HepG2 (cell line): ENCODE measurements around the gene OR13J1. TPM values are rescaled to one million over a fixed set of nuclear protein-coding genes. Genes with fewer than 3 reads are reported as not detected.

Experiments used
- ATAC-seq: fragments of 200-7000 bp; cut with Tn5 transposase; 3 replicates; pipeline ENCODE4 v1.9.1; 2020; ENCODE audit warnings: mild to moderate bottlenecking, moderate library complexity
- BruUV-seq: library from RNA; stranded (reverse); fragments of 400-500 nt; replicated peaks from 2 replicates; lab custom pipeline; 2021; lab: Mats Ljungman, UMichigan
- CTCF ChIA-PET: fragments of 300-600 bp; formaldehyde crosslinking; extraction: SDS; loops from one replicate; lab custom pipeline; 2021; ENCODE audit warnings: low total read pairs, inconsistent platforms, low intra/inter-chr PET ratio; lab: Yijun Ruan, JAX
- POLR2A ChIA-PET: fragments of 350-600 bp; sonication (Branson Sonifier 250); formaldehyde crosslinking; loops from one replicate; lab custom pipeline; 2020; ENCODE audit warnings: antibody characterized with exemption, inconsistent platforms; lab: Yijun Ruan, JAX
- DNase-seq: peaks from one replicate; pipeline ENCODE4 v3.0.0-alpha.2; 2015; ENCODE audit warnings: low spot score
- FAIRE-seq: peaks from 3 replicates; lab custom pipeline; 2011; peaks lifted over from hg19 to GRCh38; lab: Jason Lieb, UNC
- H2AFZ ChIP-seq: one replicate; pipeline ENCODE4 v1.6.1; 2011; ENCODE audit warnings: low read length, inconsistent platforms
- H3K27ac ChIP-seq: fragments of 300-600 bp; 3 replicates; pipeline ENCODE4 v1.8.0; 2011; ENCODE audit warnings: mixed run types, mild to moderate bottlenecking, mixed read lengths, low read length, inconsistent platforms; ENCODE audit not compliant: insufficient read depth; ENCODE audit errors: extremely low read length
- H3K27me3 ChIP-seq, 2 experiments: fragments of 200-600 bp in 1 of 2; 2 replicates in 1 of 2; 3 replicates in 1 of 2; pipeline versions ENCODE4 v1.6.0 to v1.8.0; 2011; ENCODE audit warnings: low read length in 2 of 2, mild to moderate bottlenecking in 2 of 2, moderate library complexity in 2 of 2, inconsistent platforms in 1 of 2; ENCODE audit not compliant: insufficient read depth in 2 of 2, control insufficient read depth in 1 of 2
- H3K36me3 ChIP-seq, 2 experiments: fragments of 200-600 bp in 1 of 2; replicated peaks in 1 of 2; 2 replicates in 1 of 2; 3 replicates in 1 of 2; pipeline versions ENCODE4 v1.5.1 to v1.8.0; 2011; ENCODE audit warnings: low read length in 2 of 2, inconsistent platforms in 1 of 2; ENCODE audit not compliant: insufficient read depth in 2 of 2, control insufficient read depth in 1 of 2
- H3K4me1 ChIP-seq: 2 replicates; pipeline ENCODE4 v1.5.1; 2012; ENCODE audit warnings: low read length, inconsistent platforms; ENCODE audit not compliant: insufficient read depth
- H3K4me2 ChIP-seq: 2 replicates; pipeline ENCODE4 v1.6.0; 2011; ENCODE audit warnings: low read depth, low read length, inconsistent platforms
- H3K4me3 ChIP-seq, 3 experiments: fragments of 200-600 bp in 1 of 3; sonication (generic), shearing (Covaris generic) in 1 of 3; replicated peaks in 1 of 3; 2 replicates each; pipeline ENCODE4 v1.5.1; 2011 to 2016; ENCODE audit warnings: low read length in 3 of 3, inconsistent platforms in 2 of 3, low read depth in 2 of 3, mild to moderate bottlenecking in 2 of 3, control low read depth in 1 of 3, mixed read lengths in 1 of 3; ENCODE audit not compliant: insufficient read depth in 1 of 3
- H3K79me2 ChIP-seq: one replicate; pipeline ENCODE4 v1.6.1; 2011; ENCODE audit warnings: low read length, inconsistent platforms; ENCODE audit not compliant: insufficient read depth
- H3K9ac ChIP-seq: 2 replicates; pipeline ENCODE4 v1.6.0; 2011; ENCODE audit warnings: mild to moderate bottlenecking, low read depth, low read length, inconsistent platforms; ENCODE audit not compliant: insufficient read depth
- H3K9me3 ChIP-seq: 2 replicates; pipeline ENCODE4 v1.5.1; 2012; ENCODE audit warnings: mild to moderate bottlenecking, low read length
- H4K20me1 ChIP-seq: 2 replicates; pipeline ENCODE4 v1.6.0; 2011; ENCODE audit warnings: inconsistent platforms, mild to moderate bottlenecking, low read length, moderate library complexity; ENCODE audit not compliant: insufficient read depth
- CHD4 ChIP-seq: fragments of 200-600 bp; sonication (generic); IDR thresholded peaks from 2 replicates; pipeline ENCODE4 v1.7.0; 2017; ENCODE audit warnings: mild to moderate bottlenecking, low read length, borderline replicate concordance
- IRF2 ChIP-seq: IDR thresholded peaks from 2 replicates; pipeline ENCODE4 v1.6.1; 2018; ENCODE audit warnings: missing genetic modification reagents, missing compliant biosample characterization
- ZNF460 ChIP-seq: sonication (generic); formaldehyde crosslinking; IDR thresholded peaks from 2 replicates; pipeline ENCODE4 v1.5.1; 2020; ENCODE audit warnings: missing genetic modification reagents, mild to moderate bottlenecking, borderline replicate concordance
- ZSCAN9 ChIP-seq: IDR thresholded peaks from 2 replicates; pipeline ENCODE4 v1.6.1; 2016; ENCODE audit warnings: borderline replicate concordance
- WGBS: methylation state at CpG from one replicate; pipeline ENCODE4 v1.1.6; 2017; ENCODE audit warnings: low lambda C conversion rate; 5-methylcytosine and 5-hydroxymethylcytosine counted together
- in situ Hi-C: cut with HindIII; loops from 2 replicates; pipeline ENCODE4 v1.10.0; 2017; ENCODE audit warnings: low pct_unique_long_range_greater_than_20kb; ENCODE audit not compliant: extremely low pct_ligation_motif_present
- intact Hi-C: fragments of 100-400 bp; cut with micrococcal nuclease; formaldehyde crosslinking; loops from one replicate; pipeline ENCODE4 v1.10.0; 2022; ENCODE audit not compliant: unreplicated experiment
- polyA plus RNA-seq, 8 experiments: library from polyadenylated mRNA; depleted of rRNA in 3 of 8; stranded (reverse) in 7 of 8; unstranded in 1 of 8; fragments of >200 nt; fragmentation: Illumina TruSeq in 4 of 8; extraction: Trizol in 4 of 8; gene quantifications; 2 replicates each; pipeline versions ENCODE4 v1.2.1 to v1.2.3, GENCODE V29; 2011 to 2016; ENCODE audit warnings: low read depth in 4 of 8, missing spikeins in 1 of 8, mixed read lengths in 1 of 8; ENCODE audit not compliant: insufficient read depth in 1 of 8
- total RNA-seq, 5 experiments: library from RNA; depleted of rRNA; stranded (reverse); fragments of >200 nt; fragmentation: Illumina TruSeq; extraction: Trizol; gene quantifications; 2 replicates each; pipeline ENCODE4 v1.2.3, GENCODE V29; 2016; ENCODE audit warnings: low read depth in 1 of 5
- TF ChIP-seq, protein P1 (sequence below): sonication (generic); formaldehyde crosslinking; IDR thresholded peaks from 2 replicates; pipeline ENCODE4 v1.9.0; 2021; ENCODE audit warnings: mild to moderate bottlenecking, missing genetic modification reagents
- TF ChIP-seq, protein P2 (sequence below): sonication (generic); formaldehyde crosslinking; IDR thresholded peaks from 2 replicates; pipeline ENCODE4 v1.4.0; 2020; ENCODE audit warnings: mild to moderate bottlenecking, missing genetic modification reagents
- TF ChIP-seq, protein P3 (sequence below): sonication (generic); formaldehyde crosslinking; IDR thresholded peaks from 2 replicates; pipeline ENCODE4 v1.5.1; 2020; ENCODE audit warnings: mild to moderate bottlenecking, missing genetic modification reagents, moderate library complexity

OR13J1 gene
- total and polyA plus RNA-seq, 2 of the 13 experiments (the other 11 are each of a cell fraction or from before 2014, with no cell fraction given), result not detected

DNA sequence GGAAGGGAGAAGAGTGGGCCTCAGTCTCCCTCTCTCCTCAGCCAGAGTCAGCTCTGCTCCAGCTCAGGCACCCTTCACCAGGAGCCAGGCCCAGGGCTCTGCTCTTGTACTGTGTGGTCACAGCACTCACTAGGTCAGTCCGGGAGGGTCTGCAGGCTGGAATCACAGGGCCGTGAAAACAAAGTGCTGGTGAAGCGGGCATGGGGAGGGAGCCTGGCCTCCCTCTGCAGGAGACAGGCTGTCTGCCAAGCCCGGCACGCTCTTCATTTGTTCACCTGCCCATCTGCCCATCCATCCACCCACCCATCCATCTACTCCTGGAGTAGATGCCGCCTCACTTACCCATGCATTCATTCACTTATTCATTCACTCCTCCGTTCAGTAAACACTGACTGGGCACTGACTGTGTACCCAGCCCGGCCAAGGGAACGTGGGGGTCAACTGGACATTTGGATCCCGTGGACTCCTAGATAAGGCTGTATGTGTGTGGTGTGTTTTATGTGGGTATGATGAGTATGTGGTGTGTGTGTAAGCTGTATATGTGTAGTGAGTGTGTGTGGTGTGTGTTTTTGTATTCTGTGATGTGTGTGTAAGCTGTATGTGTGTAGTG, 42.7 kb upstream of the OR13J1 start:
- Histone ChIP-seq H3K4me1 (peaks cover 74% of the 10 kb centered on the region), H3K36me3 (no peaks in the 10 kb centered on the region), H3K4me3 (peak overlapping the region in 1 of 3 experiments; percentile 3; a peak in 1 of 6 replicates), H3K9me3 (no peaks in the 10 kb centered on the region), H3K27me3 (peaks cover 0 to 4% of the 10 kb centered on the region in 2 experiments; a peak in 1 of 5 replicates), H3K79me2 (no peaks in the 10 kb centered on the region), H2AFZ (no peak overlapping the region), H3K4me2 (peak overlapping the region; percentile 13; the same call in 1 of the 2 replicates), H3K27ac (no peak overlapping the region), H3K9ac (no peak overlapping the region), H4K20me1 (no peaks in the 10 kb centered on the region)
- BruUV-seq, result no TSS peak
- in situ Hi-C loops (no loop called here), intact Hi-C loops (no loop called here)
- FAIRE-seq (no peak), DNase-seq (no peak), ATAC-seq (peak; percentile 3; the same call in 2 of the 3 replicates)
- peak; percentile 40; the same call in 1 of the 2 replicates for TF ChIP-seq CHD4
- TF ChIP-seq, protein P1, sequence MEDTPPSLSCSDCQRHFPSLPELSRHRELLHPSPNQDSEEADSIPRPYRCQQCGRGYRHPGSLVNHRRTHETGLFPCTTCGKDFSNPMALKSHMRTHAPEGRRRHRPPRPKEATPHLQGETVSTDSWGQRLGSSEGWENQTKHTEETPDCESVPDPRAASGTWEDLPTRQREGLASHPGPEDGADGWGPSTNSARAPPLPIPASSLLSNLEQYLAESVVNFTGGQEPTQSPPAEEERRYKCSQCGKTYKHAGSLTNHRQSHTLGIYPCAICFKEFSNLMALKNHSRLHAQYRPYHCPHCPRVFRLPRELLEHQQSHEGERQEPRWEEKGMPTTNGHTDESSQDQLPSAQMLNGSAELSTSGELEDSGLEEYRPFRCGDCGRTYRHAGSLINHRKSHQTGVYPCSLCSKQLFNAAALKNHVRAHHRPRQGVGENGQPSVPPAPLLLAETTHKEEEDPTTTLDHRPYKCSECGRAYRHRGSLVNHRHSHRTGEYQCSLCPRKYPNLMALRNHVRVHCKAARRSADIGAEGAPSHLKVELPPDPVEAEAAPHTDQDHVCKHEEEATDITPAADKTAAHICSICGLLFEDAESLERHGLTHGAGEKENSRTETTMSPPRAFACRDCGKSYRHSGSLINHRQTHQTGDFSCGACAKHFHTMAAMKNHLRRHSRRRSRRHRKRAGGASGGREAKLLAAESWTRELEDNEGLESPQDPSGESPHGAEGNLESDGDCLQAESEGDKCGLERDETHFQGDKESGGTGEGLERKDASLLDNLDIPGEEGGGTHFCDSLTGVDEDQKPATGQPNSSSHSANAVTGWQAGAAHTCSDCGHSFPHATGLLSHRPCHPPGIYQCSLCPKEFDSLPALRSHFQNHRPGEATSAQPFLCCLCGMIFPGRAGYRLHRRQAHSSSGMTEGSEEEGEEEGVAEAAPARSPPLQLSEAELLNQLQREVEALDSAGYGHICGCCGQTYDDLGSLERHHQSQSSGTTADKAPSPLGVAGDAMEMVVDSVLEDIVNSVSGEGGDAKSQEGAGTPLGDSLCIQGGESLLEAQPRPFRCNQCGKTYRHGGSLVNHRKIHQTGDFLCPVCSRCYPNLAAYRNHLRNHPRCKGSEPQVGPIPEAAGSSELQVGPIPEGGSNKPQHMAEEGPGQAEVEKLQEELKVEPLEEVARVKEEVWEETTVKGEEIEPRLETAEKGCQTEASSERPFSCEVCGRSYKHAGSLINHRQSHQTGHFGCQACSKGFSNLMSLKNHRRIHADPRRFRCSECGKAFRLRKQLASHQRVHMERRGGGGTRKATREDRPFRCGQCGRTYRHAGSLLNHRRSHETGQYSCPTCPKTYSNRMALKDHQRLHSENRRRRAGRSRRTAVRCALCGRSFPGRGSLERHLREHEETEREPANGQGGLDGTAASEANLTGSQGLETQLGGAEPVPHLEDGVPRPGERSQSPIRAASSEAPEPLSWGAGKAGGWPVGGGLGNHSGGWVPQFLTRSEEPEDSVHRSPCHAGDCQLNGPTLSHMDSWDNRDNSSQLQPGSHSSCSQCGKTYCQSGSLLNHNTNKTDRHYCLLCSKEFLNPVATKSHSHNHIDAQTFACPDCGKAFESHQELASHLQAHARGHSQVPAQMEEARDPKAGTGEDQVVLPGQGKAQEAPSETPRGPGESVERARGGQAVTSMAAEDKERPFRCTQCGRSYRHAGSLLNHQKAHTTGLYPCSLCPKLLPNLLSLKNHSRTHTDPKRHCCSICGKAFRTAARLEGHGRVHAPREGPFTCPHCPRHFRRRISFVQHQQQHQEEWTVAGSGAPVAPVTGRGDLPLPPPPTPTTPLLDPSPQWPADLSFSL, result peak; percentile 69; the same call in 1 of the 2 replicates
- no peak for TF ChIP-seq IRF2
- TF ChIP-seq ZSCAN9 (CRISPR knock-in tag), result no peak
- TF ChIP-seq, protein P2, sequence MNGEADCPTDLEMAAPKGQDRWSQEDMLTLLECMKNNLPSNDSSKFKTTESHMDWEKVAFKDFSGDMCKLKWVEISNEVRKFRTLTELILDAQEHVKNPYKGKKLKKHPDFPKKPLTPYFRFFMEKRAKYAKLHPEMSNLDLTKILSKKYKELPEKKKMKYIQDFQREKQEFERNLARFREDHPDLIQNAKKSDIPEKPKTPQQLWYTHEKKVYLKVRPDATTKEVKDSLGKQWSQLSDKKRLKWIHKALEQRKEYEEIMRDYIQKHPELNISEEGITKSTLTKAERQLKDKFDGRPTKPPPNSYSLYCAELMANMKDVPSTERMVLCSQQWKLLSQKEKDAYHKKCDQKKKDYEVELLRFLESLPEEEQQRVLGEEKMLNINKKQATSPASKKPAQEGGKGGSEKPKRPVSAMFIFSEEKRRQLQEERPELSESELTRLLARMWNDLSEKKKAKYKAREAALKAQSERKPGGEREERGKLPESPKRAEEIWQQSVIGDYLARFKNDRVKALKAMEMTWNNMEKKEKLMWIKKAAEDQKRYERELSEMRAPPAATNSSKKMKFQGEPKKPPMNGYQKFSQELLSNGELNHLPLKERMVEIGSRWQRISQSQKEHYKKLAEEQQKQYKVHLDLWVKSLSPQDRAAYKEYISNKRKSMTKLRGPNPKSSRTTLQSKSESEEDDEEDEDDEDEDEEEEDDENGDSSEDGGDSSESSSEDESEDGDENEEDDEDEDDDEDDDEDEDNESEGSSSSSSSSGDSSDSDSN (CRISPR knock-in tag), result peak; percentile 57
- TF ChIP-seq, protein P3, sequence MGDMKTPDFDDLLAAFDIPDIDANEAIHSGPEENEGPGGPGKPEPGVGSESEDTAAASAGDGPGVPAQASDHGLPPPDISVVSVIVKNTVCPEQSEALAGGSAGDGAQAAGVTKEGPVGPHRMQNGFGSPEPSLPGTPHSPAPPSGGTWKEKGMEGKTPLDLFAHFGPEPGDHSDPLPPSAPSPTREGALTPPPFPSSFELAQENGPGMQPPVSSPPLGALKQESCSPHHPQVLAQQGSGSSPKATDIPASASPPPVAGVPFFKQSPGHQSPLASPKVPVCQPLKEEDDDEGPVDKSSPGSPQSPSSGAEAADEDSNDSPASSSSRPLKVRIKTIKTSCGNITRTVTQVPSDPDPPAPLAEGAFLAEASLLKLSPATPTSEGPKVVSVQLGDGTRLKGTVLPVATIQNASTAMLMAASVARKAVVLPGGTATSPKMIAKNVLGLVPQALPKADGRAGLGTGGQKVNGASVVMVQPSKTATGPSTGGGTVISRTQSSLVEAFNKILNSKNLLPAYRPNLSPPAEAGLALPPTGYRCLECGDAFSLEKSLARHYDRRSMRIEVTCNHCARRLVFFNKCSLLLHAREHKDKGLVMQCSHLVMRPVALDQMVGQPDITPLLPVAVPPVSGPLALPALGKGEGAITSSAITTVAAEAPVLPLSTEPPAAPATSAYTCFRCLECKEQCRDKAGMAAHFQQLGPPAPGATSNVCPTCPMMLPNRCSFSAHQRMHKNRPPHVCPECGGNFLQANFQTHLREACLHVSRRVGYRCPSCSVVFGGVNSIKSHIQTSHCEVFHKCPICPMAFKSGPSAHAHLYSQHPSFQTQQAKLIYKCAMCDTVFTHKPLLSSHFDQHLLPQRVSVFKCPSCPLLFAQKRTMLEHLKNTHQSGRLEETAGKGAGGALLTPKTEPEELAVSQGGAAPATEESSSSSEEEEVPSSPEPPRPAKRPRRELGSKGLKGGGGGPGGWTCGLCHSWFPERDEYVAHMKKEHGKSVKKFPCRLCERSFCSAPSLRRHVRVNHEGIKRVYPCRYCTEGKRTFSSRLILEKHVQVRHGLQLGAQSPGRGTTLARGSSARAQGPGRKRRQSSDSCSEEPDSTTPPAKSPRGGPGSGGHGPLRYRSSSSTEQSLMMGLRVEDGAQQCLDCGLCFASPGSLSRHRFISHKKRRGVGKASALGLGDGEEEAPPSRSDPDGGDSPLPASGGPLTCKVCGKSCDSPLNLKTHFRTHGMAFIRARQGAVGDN, result 0 out of 2 replicates have a peak, but pooled peaks have one; percentile 10
- no peak for TF ChIP-seq ZNF460 (CRISPR knock-in tag)
- POLR2A ChIA-PET, result no interaction called here
- 14% methylated on average over 9 of the region's 10 CpGs for WGBS
- CTCF ChIA-PET, result no interaction called here
